ENCODE results near the gene RBP5. TPM values are rescaled to one million over a fixed set of nuclear protein-coding genes. Genes with fewer than 3 reads are reported as not detected.

Gene RBP5
- total and polyA plus RNA-seq, 10 donors = 55.5 to 170 (median 105) TPM

DNA sequence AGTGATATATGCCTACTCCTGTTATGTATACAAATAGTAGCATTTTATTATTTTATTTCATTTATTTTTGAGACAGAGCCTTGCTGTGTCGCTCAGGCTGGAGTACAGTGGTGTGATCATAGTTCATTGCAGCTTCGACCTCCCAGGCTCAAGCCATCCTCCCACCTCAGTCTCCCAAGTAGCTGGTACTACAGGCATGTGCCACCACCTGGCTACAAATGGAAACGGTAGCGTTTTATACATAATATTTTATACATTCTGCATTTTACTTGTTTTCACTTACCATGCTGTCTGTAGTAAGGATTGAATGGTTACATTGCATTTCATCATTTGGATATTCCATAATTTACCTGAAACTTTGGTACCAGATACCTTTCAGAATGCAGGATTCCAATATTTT, 50.5 kb downstream of the RBP5 start:
- 56 to 73% (median 59%) methylated on average over 4 of the region's 4 CpGs for WGBS, 5 donors
- H3K4me1 ChIP-seq = peaks cover 0 to 9% (median 0%) of the 10 kb centered on the region in 6 donors
- TF ChIP-seq, protein P1, sequence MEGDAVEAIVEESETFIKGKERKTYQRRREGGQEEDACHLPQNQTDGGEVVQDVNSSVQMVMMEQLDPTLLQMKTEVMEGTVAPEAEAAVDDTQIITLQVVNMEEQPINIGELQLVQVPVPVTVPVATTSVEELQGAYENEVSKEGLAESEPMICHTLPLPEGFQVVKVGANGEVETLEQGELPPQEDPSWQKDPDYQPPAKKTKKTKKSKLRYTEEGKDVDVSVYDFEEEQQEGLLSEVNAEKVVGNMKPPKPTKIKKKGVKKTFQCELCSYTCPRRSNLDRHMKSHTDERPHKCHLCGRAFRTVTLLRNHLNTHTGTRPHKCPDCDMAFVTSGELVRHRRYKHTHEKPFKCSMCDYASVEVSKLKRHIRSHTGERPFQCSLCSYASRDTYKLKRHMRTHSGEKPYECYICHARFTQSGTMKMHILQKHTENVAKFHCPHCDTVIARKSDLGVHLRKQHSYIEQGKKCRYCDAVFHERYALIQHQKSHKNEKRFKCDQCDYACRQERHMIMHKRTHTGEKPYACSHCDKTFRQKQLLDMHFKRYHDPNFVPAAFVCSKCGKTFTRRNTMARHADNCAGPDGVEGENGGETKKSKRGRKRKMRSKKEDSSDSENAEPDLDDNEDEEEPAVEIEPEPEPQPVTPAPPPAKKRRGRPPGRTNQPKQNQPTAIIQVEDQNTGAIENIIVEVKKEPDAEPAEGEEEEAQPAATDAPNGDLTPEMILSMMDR (IDR thresholded peaks at IDR 0.05 in 8 of 11, conservative IDR thresholded peaks at IDR 0.05 in 3 of 11) = no peak
- TF ChIP-seq POLR2A (IDR thresholded peaks at IDR 0.05) (no peak), POLR2AphosphoS5 (IDR thresholded peaks at IDR 0.05) (no peak)
- H3K27me3 ChIP-seq (replicated peaks in 1 of 7) = no peaks in the 10 kb centered on the region
- peaks cover 0 to 30% (median 6%) of the 10 kb centered on the region in 6 donors for H3K36me3 ChIP-seq
- DNase-seq = no peak
- no peak overlapping the region for H3K27ac ChIP-seq
- intact Hi-C loops (cut with DNase I; ENCODE audit: low total_unique reads) = no loop called here
- H3K4me3 ChIP-seq = no peak overlapping the region
- no peaks in the 10 kb centered on the region for H3K9me3 ChIP-seq

DNA sequence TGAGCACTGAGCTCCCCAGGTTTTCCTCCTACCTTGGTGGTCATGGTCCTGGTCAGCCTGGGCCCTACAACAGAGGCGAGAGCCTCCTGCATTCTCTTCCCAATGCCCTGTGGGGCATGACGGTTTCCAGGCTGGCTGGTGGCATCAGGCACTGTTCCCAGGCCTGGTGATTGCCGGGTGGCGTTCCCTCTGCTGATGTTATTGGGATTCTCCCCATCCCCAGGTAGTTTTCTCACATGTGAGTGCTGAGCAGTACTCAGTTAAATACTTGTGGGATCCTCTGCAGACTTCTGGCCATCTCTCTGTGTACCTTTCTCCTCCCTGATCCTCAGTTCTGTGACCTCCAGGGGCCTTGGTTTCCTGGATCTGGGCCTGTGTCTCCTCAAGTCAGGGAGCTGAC, 52.2 kb downstream of the RBP5 start:
- WGBS, 5 donors = 84 to 97% (median 93%) methylated on average over 4 of the region's 4 CpGs
- Histone ChIP-seq H3K4me1 (peaks cover 0 to 9% (median 0%) of the 10 kb centered on the region in 6 donors), H3K27ac (no peak overlapping the region), H3K9me3 (no peaks in the 10 kb centered on the region), H3K4me3 (no peak overlapping the region), H3K36me3 (peaks cover 0 to 14% (median 6%) of the 10 kb centered on the region in 6 donors), H3K27me3 (replicated peaks in 1 of 7) (no peaks in the 10 kb centered on the region)
- TF ChIP-seq POLR2A (IDR thresholded peaks at IDR 0.05) = no peak
- TF ChIP-seq POLR2AphosphoS5 (IDR thresholded peaks at IDR 0.05) = no peak
- TF ChIP-seq, protein P1 (IDR thresholded peaks at IDR 0.05 in 8 of 11, conservative IDR thresholded peaks at IDR 0.05 in 3 of 11) = no peak
- intact Hi-C loops (cut with DNase I; ENCODE audit: low total_unique reads) = no loop called here
- no peak for DNase-seq

DNA sequence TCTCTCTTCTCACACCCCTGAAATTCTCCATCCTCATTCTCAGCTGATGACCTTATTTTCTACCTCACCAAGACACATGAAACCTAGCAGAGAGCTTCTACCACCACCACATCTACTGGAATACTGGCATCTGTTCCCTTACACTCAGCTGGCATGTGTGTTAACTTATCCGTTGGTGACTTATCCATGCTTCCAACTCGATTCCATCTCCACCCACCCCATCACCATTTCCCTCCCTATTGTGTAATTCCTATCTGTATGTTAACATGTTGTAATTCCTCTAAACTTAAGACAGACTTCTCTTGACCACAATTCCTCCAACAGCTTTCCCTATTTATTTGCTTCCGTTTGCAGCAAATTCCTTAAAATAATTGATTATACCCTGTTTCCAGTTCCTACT, 52.8 kb downstream of the RBP5 start:
- DNase-seq = no peak
- intact Hi-C loops (cut with DNase I; ENCODE audit: low total_unique reads) = no loop called here
- no peak overlapping the region for H3K4me3 ChIP-seq
- H3K27ac ChIP-seq = peak overlapping the region in 1 of 8 donors; percentile 21
- H3K4me1 ChIP-seq = peaks cover 0 to 8% (median 0%) of the 10 kb centered on the region in 6 donors
- no peaks in the 10 kb centered on the region for H3K27me3 ChIP-seq (replicated peaks in 1 of 7)
- 56 to 82% (median 68%) methylated on average over 3 of the region's 3 CpGs for whole genome bisulfite sequencing, 5 donors
- TF ChIP-seq, protein P1 (IDR thresholded peaks at IDR 0.05 in 8 of 11, conservative IDR thresholded peaks at IDR 0.05 in 3 of 11) = no peak
- TF ChIP-seq POLR2A (IDR thresholded peaks at IDR 0.05) = no peak
- TF ChIP-seq POLR2AphosphoS5 (IDR thresholded peaks at IDR 0.05) = no peak
- H3K9me3 ChIP-seq = no peaks in the 10 kb centered on the region
- H3K36me3 ChIP-seq = peaks cover 0 to 8% (median 4%) of the 10 kb centered on the region in 6 donors

DNA sequence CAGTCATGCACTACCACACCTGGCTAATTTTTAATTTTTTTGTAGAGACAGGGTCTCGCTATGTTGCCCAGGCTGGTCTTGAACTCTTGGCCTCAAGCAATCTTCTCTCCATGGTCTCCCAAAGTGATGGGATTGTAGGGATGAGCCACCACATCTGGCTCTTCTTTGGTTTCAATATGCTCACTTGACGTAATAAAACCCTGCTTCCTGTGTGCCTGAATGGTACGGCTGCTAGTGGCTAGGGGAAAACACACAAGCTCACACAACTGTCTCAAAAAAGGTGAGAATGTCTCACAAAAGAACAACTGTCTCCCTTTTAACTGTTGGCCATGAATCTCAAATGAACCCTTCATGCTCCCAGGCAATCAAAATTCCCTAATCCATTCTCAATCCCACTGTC, 53.2 kb downstream of the RBP5 start:
- H3K27ac ChIP-seq = peak overlapping the region in 1 of 8 donors; percentile 21
- H3K9me3 ChIP-seq = no peaks in the 10 kb centered on the region
- H3K27me3 ChIP-seq (replicated peaks in 1 of 7) = no peaks in the 10 kb centered on the region
- WGBS, 5 donors = 49 to 70% (median 53%) methylated on average over 3 of the region's 3 CpGs
- peaks cover 0 to 4% (median 0%) of the 10 kb centered on the region in 6 donors for H3K4me1 ChIP-seq
- intact Hi-C loops (cut with DNase I; ENCODE audit: low total_unique reads) = no loop called here
- H3K4me3 ChIP-seq = no peak overlapping the region
- H3K36me3 ChIP-seq = peaks cover 0 to 6% (median 0%) of the 10 kb centered on the region in 6 donors
- DNase-seq = no peak
- TF ChIP-seq, protein P1 (IDR thresholded peaks at IDR 0.05 in 8 of 11, conservative IDR thresholded peaks at IDR 0.05 in 3 of 11) = no peak
- no peak for TF ChIP-seq POLR2A (IDR thresholded peaks at IDR 0.05)
- no peak for TF ChIP-seq POLR2AphosphoS5 (IDR thresholded peaks at IDR 0.05)

Data from spleen (tissue), 11 donors.